ENCODE data around the gene MYBPHL. TPM values are rescaled to one million over a fixed set of nuclear protein-coding genes. Genes with fewer than 3 reads are reported as not detected.

MYBPHL gene
- total and polyA plus RNA-seq, 2 of the 13 experiments (the other 11 are each of a cell fraction or from before 2014, with no cell fraction given) = 3.7 to 3.8 TPM

- TF ChIP-seq ZNF280D (CRISPR knock-in tag; IDR thresholded peaks at IDR 0.05) (no peak), SALL2 (CRISPR knock-in tag; IDR thresholded peaks at IDR 0.05) (no peak), XRCC5 (optimal IDR thresholded peaks at IDR 0.05; ENCODE audit: low read length) (peak; percentile 64), FOXJ3 (CRISPR knock-in tag; IDR thresholded peaks at IDR 0.05; ENCODE audit: borderline replicate concordance) (peak; percentile 51; the same call in 1 of the 2 replicates), ZNF501 (CRISPR knock-in tag; IDR thresholded peaks at IDR 0.05) (peak; percentile 32; the same call in 1 of the 2 replicates), MZF1 (CRISPR knock-in tag; IDR thresholded peaks at IDR 0.05; ENCODE audit: borderline replicate concordance) (no peak), ZMYM4 (CRISPR knock-in tag; IDR thresholded peaks at IDR 0.05) (peak; percentile 78), GZF1 (CRISPR knock-in tag; IDR thresholded peaks at IDR 0.05) (0 out of 2 replicates have a peak, but pooled peaks have one; percentile 20), ZNF343 (CRISPR knock-in tag; IDR thresholded peaks at IDR 0.05) (no peak), PCBP1 (IDR thresholded peaks at IDR 0.05; ENCODE audit: borderline replicate concordance, low read depth, low read length) (0 out of 2 replicates have a peak, but pooled peaks have one; percentile 86), IRX3 (CRISPR knock-in tag; IDR thresholded peaks at IDR 0.05; ENCODE audit: borderline replicate concordance, low read depth) (peak; percentile 54; the same call in 1 of the 2 replicates), MNT (IDR thresholded peaks at IDR 0.05) (no peak; the same call in 1 of the 2 replicates), ZNF776 (CRISPR knock-in tag; IDR thresholded peaks at IDR 0.05) (no peak), ZNF564 (CRISPR knock-in tag; IDR thresholded peaks at IDR 0.05) (peak; percentile 76), ZNF256 (CRISPR knock-in tag; conservative IDR thresholded peaks at IDR 0.05) (no peak), ELF4 (CRISPR knock-in tag; IDR thresholded peaks at IDR 0.05; ENCODE audit: borderline replicate concordance) (0 out of 2 replicates have a peak, but pooled peaks have one; percentile 35), IKZF1 (IDR thresholded peaks at IDR 0.05) (no peak), EED (CRISPR knock-in tag; IDR thresholded peaks at IDR 0.05) (0 out of 2 replicates have a peak, but pooled peaks have one; percentile 56), PHF8 (CRISPR knock-in tag; IDR thresholded peaks at IDR 0.05) (peak; percentile 46)
- TF ChIP-seq, protein P1, sequence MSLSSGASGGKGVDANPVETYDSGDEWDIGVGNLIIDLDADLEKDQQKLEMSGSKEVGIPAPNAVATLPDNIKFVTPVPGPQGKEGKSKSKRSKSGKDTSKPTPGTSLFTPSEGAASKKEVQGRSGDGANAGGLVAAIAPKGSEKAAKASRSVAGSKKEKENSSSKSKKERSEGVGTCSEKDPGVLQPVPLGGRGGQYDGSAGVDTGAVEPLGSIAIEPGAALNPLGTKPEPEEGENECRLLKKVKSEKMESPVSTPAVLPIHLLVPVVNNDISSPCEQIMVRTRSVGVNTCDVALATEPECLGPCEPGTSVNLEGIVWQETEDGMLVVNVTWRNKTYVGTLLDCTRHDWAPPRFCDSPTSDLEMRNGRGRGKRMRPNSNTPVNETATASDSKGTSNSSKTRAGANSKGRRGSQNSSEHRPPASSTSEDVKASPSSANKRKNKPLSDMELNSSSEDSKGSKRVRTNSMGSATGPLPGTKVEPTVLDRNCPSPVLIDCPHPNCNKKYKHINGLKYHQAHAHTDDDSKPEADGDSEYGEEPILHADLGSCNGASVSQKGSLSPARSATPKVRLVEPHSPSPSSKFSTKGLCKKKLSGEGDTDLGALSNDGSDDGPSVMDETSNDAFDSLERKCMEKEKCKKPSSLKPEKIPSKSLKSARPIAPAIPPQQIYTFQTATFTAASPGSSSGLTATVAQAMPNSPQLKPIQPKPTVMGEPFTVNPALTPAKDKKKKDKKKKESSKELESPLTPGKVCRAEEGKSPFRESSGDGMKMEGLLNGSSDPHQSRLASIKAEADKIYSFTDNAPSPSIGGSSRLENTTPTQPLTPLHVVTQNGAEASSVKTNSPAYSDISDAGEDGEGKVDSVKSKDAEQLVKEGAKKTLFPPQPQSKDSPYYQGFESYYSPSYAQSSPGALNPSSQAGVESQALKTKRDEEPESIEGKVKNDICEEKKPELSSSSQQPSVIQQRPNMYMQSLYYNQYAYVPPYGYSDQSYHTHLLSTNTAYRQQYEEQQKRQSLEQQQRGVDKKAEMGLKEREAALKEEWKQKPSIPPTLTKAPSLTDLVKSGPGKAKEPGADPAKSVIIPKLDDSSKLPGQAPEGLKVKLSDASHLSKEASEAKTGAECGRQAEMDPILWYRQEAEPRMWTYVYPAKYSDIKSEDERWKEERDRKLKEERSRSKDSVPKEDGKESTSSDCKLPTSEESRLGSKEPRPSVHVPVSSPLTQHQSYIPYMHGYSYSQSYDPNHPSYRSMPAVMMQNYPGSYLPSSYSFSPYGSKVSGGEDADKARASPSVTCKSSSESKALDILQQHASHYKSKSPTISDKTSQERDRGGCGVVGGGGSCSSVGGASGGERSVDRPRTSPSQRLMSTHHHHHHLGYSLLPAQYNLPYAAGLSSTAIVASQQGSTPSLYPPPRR (CRISPR knock-in tag; IDR thresholded peaks at IDR 0.05; ENCODE audit: borderline replicate concordance) = no peak
Measured at GRCh38 chr1:109274533-109275476, 32.0 kb downstream of the MYBPHL start (continued).
